DOHH2 (cell line): ENCODE results near the gene CNR2.

Source experiments
- H3F3A ChIP-seq: fragments of 200-600 bp; sonication (generic), shearing (Covaris generic); 2 replicates; pipeline ENCODE4 v1.6.0; 2016; ENCODE audit warnings: antibody characterized with exemption, mild to moderate bottlenecking; ENCODE audit not compliant: control insufficient read depth, insufficient read depth
- H3K27ac ChIP-seq: fragments of 200-600 bp; sonication (generic); 2 replicates; pipeline ENCODE4 v1.5.1; 2014; ENCODE audit warnings: low read depth, mild to moderate bottlenecking, low read length, moderate library complexity
- H3K27me3 ChIP-seq: fragments of 200-600 bp; sonication (generic); 2 replicates; pipeline ENCODE4 v1.6.1; 2014; ENCODE audit warnings: mild to moderate bottlenecking, low read length, mixed read lengths; ENCODE audit not compliant: control insufficient read depth
- H3K36me3 ChIP-seq: fragments of 200-600 bp; sonication (generic); 2 replicates; pipeline ENCODE4 v1.6.1; 2014; ENCODE audit warnings: mild to moderate bottlenecking, low read length, moderate library complexity, mixed read lengths; ENCODE audit not compliant: control insufficient read depth
- H3K4me1 ChIP-seq: fragments of 200-600 bp; sonication (generic); 2 replicates; pipeline ENCODE4 v1.6.1; 2014; ENCODE audit warnings: mild to moderate bottlenecking, low read length, mixed read lengths; ENCODE audit not compliant: control insufficient read depth
- H3K4me2 ChIP-seq: fragments of 200-600 bp; sonication (generic); 2 replicates; pipeline ENCODE4 v1.6.0; 2014; ENCODE audit warnings: mild to moderate bottlenecking, low read length, moderate library complexity
- H3K4me3 ChIP-seq: fragments of 200-600 bp; sonication (generic); 2 replicates; pipeline ENCODE4 v1.5.1; 2014; ENCODE audit warnings: mild to moderate bottlenecking, low read length, mixed read lengths
- H3K79me2 ChIP-seq: fragments of 200-600 bp; sonication (generic); 2 replicates; pipeline ENCODE4 v1.6.1; 2014; ENCODE audit warnings: mild to moderate bottlenecking, low read length, mixed read lengths; ENCODE audit not compliant: control insufficient read depth
- H3K9me2 ChIP-seq: fragments of 200-600 bp; sonication (generic); replicated peaks from 2 replicates; pipeline ENCODE4 v1.6.1; 2014; ENCODE audit warnings: mild to moderate bottlenecking, low read length, mixed read lengths; ENCODE audit not compliant: control insufficient read depth
- H3K9me3 ChIP-seq: fragments of 200-600 bp; sonication (generic); 2 replicates; pipeline ENCODE4 v1.6.1; 2014; ENCODE audit warnings: antibody characterized with exemption, low read length, mixed read lengths; ENCODE audit not compliant: control insufficient read depth, insufficient read depth
- H4K20me1 ChIP-seq: fragments of 200-600 bp; sonication (generic); 2 replicates; pipeline ENCODE4 v1.6.0; 2014; ENCODE audit warnings: low read depth, mild to moderate bottlenecking, antibody characterized with exemption, low read length, moderate library complexity; ENCODE audit not compliant: control insufficient read depth, insufficient read depth
- EZH2phosphoT487 ChIP-seq: fragments of 200-600 bp; sonication (generic); IDR thresholded peaks from 2 replicates; pipeline ENCODE4 v1.6.1; 2017; ENCODE audit warnings: borderline replicate concordance, mild to moderate bottlenecking, antibody characterized with exemption, low read length, moderate library complexity, mixed read lengths
- TF ChIP-seq, protein P1 (sequence below): fragments of 200-600 bp; sonication (generic); IDR thresholded peaks from one replicate; pipeline ENCODE4 v1.5.1; 2014; ENCODE audit warnings: antibody characterized with exemption, mild to moderate bottlenecking, low read depth, low read length; ENCODE audit not compliant: poor library complexity, severe bottlenecking

Gene CNR2

DNA sequence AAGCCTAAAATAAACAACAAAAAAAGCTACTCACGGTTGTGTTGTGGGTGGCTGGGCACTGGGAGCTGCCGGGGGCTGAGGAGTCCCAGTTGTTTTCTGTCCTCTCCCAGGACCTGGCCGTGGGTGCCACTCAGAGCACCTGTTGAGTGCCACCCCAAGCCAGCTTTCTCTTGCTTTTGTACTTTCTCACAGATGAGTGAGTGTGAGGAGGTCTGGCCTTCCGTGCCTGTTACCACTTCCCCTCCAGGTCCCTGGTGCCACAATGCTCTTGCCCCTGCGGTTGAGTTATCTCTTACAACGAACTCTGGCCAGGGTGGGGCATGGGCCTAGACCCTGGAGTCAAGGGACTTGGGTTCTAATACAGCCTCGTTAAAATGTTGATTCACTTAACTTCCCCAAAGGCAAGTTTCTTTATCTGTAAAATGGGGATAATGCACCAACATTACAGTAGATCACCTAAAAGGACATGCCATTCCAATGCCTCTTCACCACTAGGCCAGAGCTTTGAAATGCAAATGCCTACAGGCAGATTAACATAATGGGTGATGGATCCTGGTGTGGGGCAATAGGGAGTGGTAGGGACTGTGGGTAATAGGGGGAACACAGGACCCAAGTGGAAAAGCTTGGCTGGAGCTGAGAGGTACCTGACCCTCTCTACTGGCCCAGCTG lies at the start of gene CNR2:
CNR2 (minus strand) TSS at position 151 of the 669 bp plus-strand sequence. CDS start 37,745 bp downstream, outside the sequence.
- Histone ChIP-seq H3F3A (peaks cover 60% of the 10 kb centered on the region), H3K27ac (peak within 1 kb of the TSS; percentile 99)

DNA sequence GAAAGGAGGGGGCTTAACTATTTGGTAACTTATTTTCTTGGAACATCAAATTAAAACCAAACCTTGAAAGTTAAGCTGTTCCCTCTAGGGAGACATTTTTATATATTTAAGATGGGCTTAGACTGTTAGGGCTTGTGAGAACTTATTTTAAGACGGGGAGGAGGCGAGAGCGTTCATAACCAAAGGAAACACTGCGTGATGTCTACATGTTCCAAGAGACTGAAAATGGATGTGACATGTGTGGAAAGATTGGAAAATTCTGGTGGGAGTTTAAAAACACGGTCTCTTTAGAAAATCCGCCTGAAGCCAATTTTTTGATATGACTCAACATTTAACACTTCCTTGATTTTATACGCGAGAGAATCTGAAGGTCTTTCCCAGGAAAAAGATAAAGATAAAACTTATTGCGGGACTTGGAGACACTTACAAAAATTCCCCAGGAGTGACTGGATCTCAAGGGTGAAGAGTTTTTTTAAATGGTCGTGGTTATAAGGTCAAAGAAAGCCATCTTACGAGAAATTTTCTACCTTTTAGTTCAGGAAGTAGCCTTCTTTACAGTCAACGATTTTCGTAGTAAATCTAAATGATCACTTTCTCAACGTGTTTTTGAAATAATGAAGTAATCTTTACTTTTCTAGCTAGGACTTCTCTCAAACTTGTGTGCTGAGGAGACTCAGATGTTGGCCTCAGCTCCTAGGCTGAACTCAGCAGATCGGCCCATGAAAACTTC lies 47.3 kb upstream of the CNR2 start:
- H4K20me1 ChIP-seq, result peaks cover 8% of the 10 kb centered on the region; the same call in 1 of the 2 replicates
- H3K4me3 ChIP-seq, result peak overlapping the region; percentile 87
- TF ChIP-seq EZH2phosphoT487, result no peak
- TF ChIP-seq, protein P1, sequence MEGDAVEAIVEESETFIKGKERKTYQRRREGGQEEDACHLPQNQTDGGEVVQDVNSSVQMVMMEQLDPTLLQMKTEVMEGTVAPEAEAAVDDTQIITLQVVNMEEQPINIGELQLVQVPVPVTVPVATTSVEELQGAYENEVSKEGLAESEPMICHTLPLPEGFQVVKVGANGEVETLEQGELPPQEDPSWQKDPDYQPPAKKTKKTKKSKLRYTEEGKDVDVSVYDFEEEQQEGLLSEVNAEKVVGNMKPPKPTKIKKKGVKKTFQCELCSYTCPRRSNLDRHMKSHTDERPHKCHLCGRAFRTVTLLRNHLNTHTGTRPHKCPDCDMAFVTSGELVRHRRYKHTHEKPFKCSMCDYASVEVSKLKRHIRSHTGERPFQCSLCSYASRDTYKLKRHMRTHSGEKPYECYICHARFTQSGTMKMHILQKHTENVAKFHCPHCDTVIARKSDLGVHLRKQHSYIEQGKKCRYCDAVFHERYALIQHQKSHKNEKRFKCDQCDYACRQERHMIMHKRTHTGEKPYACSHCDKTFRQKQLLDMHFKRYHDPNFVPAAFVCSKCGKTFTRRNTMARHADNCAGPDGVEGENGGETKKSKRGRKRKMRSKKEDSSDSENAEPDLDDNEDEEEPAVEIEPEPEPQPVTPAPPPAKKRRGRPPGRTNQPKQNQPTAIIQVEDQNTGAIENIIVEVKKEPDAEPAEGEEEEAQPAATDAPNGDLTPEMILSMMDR, result no peak
- no peaks in the 10 kb centered on the region for H3K9me3 ChIP-seq
- H3K27ac ChIP-seq, result peak overlapping the region; percentile 97
- H3K27me3 ChIP-seq, result no peaks in the 10 kb centered on the region
- peaks cover 36% of the 10 kb centered on the region for H3K79me2 ChIP-seq
- H3F3A ChIP-seq, result peaks cover 56% of the 10 kb centered on the region
- no peaks in the 10 kb centered on the region for H3K9me2 ChIP-seq
- peaks cover 58% of the 10 kb centered on the region for H3K4me1 ChIP-seq
- H3K4me2 ChIP-seq, result peak overlapping the region; percentile 85
- peaks cover 54% of the 10 kb centered on the region for H3K36me3 ChIP-seq

More for the DNA sequence above, at the start of gene CNR2:
- TF ChIP-seq EZH2phosphoT487, result no peak
- TF ChIP-seq, protein P1, result no peak
- Histone ChIP-seq H3K4me3 (peak within 1 kb of the TSS; percentile 80), H3K4me1 (peaks cover 89% of the 10 kb centered on the region), H3K9me2 (no peaks in the 10 kb centered on the region), H3K79me2 (peaks cover 27% of the 10 kb centered on the region), H3K27me3 (no peaks in the 10 kb centered on the region), H4K20me1 (no peaks in the 10 kb centered on the region), H3K36me3 (peaks cover 17% of the 10 kb centered on the region), H3K9me3 (no peaks in the 10 kb centered on the region), H3K4me2 (peak within 1 kb of the TSS; percentile 98)

DNA sequence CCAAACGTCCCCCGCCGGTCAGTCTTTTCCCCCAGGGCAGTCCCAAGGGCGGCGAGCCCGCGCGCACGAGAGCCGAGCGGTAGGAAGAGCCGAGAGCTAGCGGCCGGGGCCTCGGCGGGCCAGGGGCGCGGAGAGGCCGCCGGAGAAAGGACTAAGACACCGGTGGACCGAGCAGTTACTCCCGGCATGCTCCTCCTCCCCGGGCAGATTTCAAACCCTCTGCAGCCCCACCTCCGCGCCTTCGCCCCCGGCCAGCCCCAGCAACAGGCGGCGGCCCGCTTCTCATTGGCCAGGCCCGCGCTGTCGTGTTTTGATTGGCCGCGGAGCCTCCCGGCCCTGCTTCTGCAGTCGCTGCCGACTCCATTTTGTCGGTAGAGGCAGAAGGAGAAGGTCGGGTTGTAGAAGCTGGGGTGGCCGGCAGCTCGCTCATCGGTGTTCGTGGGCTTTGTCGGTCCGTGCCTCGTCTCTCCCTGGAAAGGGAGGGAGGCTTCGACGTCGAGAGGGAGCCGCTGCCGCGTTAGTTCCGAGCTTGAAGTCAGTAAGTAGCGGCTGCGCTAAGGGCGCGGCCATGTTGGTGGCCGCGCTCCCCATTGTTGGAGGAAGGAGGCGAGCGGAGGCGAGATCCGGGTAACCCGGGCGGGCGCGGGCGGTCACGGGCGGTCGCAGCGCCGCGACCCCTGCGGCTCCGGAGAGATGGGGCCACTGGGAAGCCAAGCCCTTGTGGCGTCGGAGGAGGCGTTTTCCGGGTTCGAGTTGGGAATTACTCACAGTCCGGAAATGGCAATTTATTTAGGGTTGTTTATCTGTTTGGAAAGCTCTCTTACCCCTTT lies 46.5 kb upstream of the CNR2 start, which contains the start of gene PNRC2:
PNRC2 (plus strand) TSS at position 368 of the 830 bp plus-strand sequence. CDS start 1,630 bp downstream, outside the sequence.
- Histone ChIP-seq H3F3A (peaks cover 48% of the 10 kb centered on the region), H3K27me3 (no peaks in the 10 kb centered on the region), H3K79me2 (peaks cover 29% of the 10 kb centered on the region), H3K4me1 (peaks cover 58% of the 10 kb centered on the region), H3K4me3 (peak within 1 kb of the TSS; percentile 87), H3K36me3 (peaks cover 47% of the 10 kb centered on the region), H3K9me3 (no peaks in the 10 kb centered on the region), H3K4me2 (peak within 1 kb of the TSS; percentile 85), H3K9me2 (no peaks in the 10 kb centered on the region), H4K20me1 (peaks cover 8% of the 10 kb centered on the region; the same call in 1 of the 2 replicates), H3K27ac (peak within 1 kb of the TSS; percentile 97)
- TF ChIP-seq, protein P1, result no peak
- TF ChIP-seq EZH2phosphoT487, result no peak
